ENCODE data around the gene SYNPR.

Gene SYNPR

GRCh38 chr3:63609834-63610233, 331.7 kb downstream of the SYNPR start:
- Histone ChIP-seq H3K36me3 (ENCODE audit: insufficient read depth, low read length) (no peaks in the 10 kb centered on the region), H3F3A (ENCODE audit: insufficient read depth, low read length) (no peaks in the 10 kb centered on the region), H3K79me2 (ENCODE audit: insufficient read depth, low read length) (no peaks in the 10 kb centered on the region), H3K9ac (ENCODE audit: low read length) (no peak overlapping the region), H4K20me1 (ENCODE audit: insufficient read depth, low read length) (no peaks in the 10 kb centered on the region), H3K4me1 (ENCODE audit: insufficient read depth, low read length, severe bottlenecking) (no peaks in the 10 kb centered on the region), H3K27ac (ENCODE audit: low read depth, low read length, poor library complexity, severe bottlenecking) (no peak overlapping the region), H3K4me2 (ENCODE audit: low read length) (no peak overlapping the region), H3K4me3 (ENCODE audit: low read depth, low read length, poor library complexity, severe bottlenecking) (no peak overlapping the region), H3K27me3 (ENCODE audit: insufficient read depth, low read length) (no peaks in the 10 kb centered on the region), H2AFZ (ENCODE audit: low read length) (no peak overlapping the region), H3K9me2 (ENCODE audit: low read depth, low read length) (no peaks in the 10 kb centered on the region), H3K9me3 (ENCODE audit: low read length) (no peaks in the 10 kb centered on the region)
- TF ChIP-seq CTCF (IDR thresholded peaks at IDR 0.05; ENCODE audit: low read length) (no peak), EZH2 (IDR thresholded peaks at IDR 0.05; ENCODE audit: borderline replicate concordance, low read length) (no peak)

GRCh38 chr3:63611382-63611781, 333.3 kb downstream of the SYNPR start:
- H3K27me3 ChIP-seq (ENCODE audit: insufficient read depth, low read length) = no peaks in the 10 kb centered on the region
- no peaks in the 10 kb centered on the region for H4K20me1 ChIP-seq (ENCODE audit: insufficient read depth, low read length)
- H3K27ac ChIP-seq (ENCODE audit: low read depth, low read length, poor library complexity, severe bottlenecking) = no peak overlapping the region
- H3K4me2 ChIP-seq (ENCODE audit: low read length) = no peak overlapping the region
- H3F3A ChIP-seq (ENCODE audit: insufficient read depth, low read length) = no peaks in the 10 kb centered on the region
- no peaks in the 10 kb centered on the region for H3K79me2 ChIP-seq (ENCODE audit: insufficient read depth, low read length)
- no peak overlapping the region for H3K9ac ChIP-seq (ENCODE audit: low read length)
- H3K36me3 ChIP-seq (ENCODE audit: insufficient read depth, low read length) = no peaks in the 10 kb centered on the region
- no peak overlapping the region for H3K4me3 ChIP-seq (ENCODE audit: low read depth, low read length, poor library complexity, severe bottlenecking)
- no peaks in the 10 kb centered on the region for H3K4me1 ChIP-seq (ENCODE audit: insufficient read depth, low read length, severe bottlenecking)
- H2AFZ ChIP-seq (ENCODE audit: low read length) = no peak overlapping the region
- H3K9me2 ChIP-seq (ENCODE audit: low read depth, low read length) = no peaks in the 10 kb centered on the region
- H3K9me3 ChIP-seq (ENCODE audit: low read length) = no peaks in the 10 kb centered on the region
- TF ChIP-seq CTCF (IDR thresholded peaks at IDR 0.05; ENCODE audit: low read length) (no peak), EZH2 (IDR thresholded peaks at IDR 0.05; ENCODE audit: borderline replicate concordance, low read length) (no peak)

GRCh38 chr3:63613561-63613960, 335.5 kb downstream of the SYNPR start:
- Histone ChIP-seq H3K4me1 (ENCODE audit: insufficient read depth, low read length, severe bottlenecking) (no peaks in the 10 kb centered on the region), H3K27ac (ENCODE audit: low read depth, low read length, poor library complexity, severe bottlenecking) (no peak overlapping the region), H3K9me3 (ENCODE audit: low read length) (no peaks in the 10 kb centered on the region), H3K9me2 (ENCODE audit: low read depth, low read length) (no peaks in the 10 kb centered on the region), H3F3A (ENCODE audit: insufficient read depth, low read length) (no peaks in the 10 kb centered on the region), H3K9ac (ENCODE audit: low read length) (no peak overlapping the region), H3K4me3 (ENCODE audit: low read depth, low read length, poor library complexity, severe bottlenecking) (no peak overlapping the region), H4K20me1 (ENCODE audit: insufficient read depth, low read length) (no peaks in the 10 kb centered on the region), H3K27me3 (ENCODE audit: insufficient read depth, low read length) (no peaks in the 10 kb centered on the region), H3K4me2 (ENCODE audit: low read length) (no peak overlapping the region), H3K79me2 (ENCODE audit: insufficient read depth, low read length) (no peaks in the 10 kb centered on the region), H3K36me3 (ENCODE audit: insufficient read depth, low read length) (no peaks in the 10 kb centered on the region), H2AFZ (ENCODE audit: low read length) (no peak overlapping the region)
- no peak for TF ChIP-seq CTCF (IDR thresholded peaks at IDR 0.05; ENCODE audit: low read length)
- TF ChIP-seq EZH2 (IDR thresholded peaks at IDR 0.05; ENCODE audit: borderline replicate concordance, low read length) = no peak

Measured in OCI-LY1 (cell line).